ENCODE data around the gene NUDT6.

GRCh38 chr4:122845760-122846159 lies 76.6 kb downstream of the NUDT6 start:
- TF ChIP-seq CTCF (IDR thresholded peaks at IDR 0.05) (no peak), TAF1 (IDR thresholded peaks at IDR 0.05; ENCODE audit: borderline replicate concordance, low read depth, low read length) (no peak), USF2 (IDR thresholded peaks at IDR 0.05; ENCODE audit: borderline replicate concordance, low read depth, low read length) (no peak), USF1 (IDR thresholded peaks at IDR 0.05; ENCODE audit: borderline replicate concordance, low read depth) (no peak), POLR2AphosphoS5 (IDR thresholded peaks at IDR 0.05; ENCODE audit: low read depth, low read length) (no peak), EP300 (IDR thresholded peaks at IDR 0.05; ENCODE audit: borderline replicate concordance in 1 of 2, low read depth in 1 of 2, low read length in 1 of 2) (no peak)

Data from SK-N-SH (cell line).